A673 (cell line): Measurements from ENCODE around the gene PADI3. TPM values are rescaled to one million over a fixed set of nuclear protein-coding genes. Genes with fewer than 3 reads are reported as not detected.
A peak's percentile ranks its signal among the peaks of the same experiment; 100 is the strongest.

ENCODE experiments used
- BruUV-seq: library from RNA; stranded (reverse); fragments of 400-500 nt; replicated peaks from 2 replicates; lab custom pipeline; 2021; lab: Mats Ljungman, UMichigan
- CTCF ChIA-PET: fragments of 300-600 bp; sonication (Branson Sonifier 250); formaldehyde crosslinking; loops from one replicate; lab custom pipeline; 2022; ENCODE audit warnings: antibody characterized with exemption; lab: Charles Lee
- POLR2A ChIA-PET: fragments of 300-600 bp; sonication (Branson Sonifier 250); formaldehyde crosslinking; loops from one replicate; lab custom pipeline; 2022; ENCODE audit warnings: antibody characterized with exemption; ENCODE audit not compliant: low non-redundant PET; lab: Charles Lee
- DNase-seq: peaks from one replicate; pipeline ENCODE4 v3.0.0-alpha.2; 2015; ENCODE audit warnings: low spot score
- H3K27ac ChIP-seq: fragments of 200-600 bp; sonication (generic); 2 replicates; pipeline ENCODE4 v1.5.1; 2016; ENCODE audit warnings: mixed run types, low read depth, mild to moderate bottlenecking, mixed read lengths, antibody characterized with exemption, low read length; ENCODE audit not compliant: poor library complexity, severe bottlenecking
- H3K27me3 ChIP-seq: fragments of 200-600 bp; sonication (generic); replicated peaks from 2 replicates; pipeline ENCODE4 v1.6.1; 2017; ENCODE audit warnings: mixed run types, low read depth, mild to moderate bottlenecking, mixed read lengths, antibody characterized with exemption, low read length; ENCODE audit not compliant: insufficient read depth, poor library complexity
- H3K36me3 ChIP-seq: fragments of 200-600 bp; sonication (generic); 2 replicates; pipeline ENCODE4 v1.6.1; 2016; ENCODE audit warnings: mixed run types, mild to moderate bottlenecking, mixed read lengths, antibody characterized with exemption, low read length; ENCODE audit not compliant: insufficient read depth, poor library complexity, severe bottlenecking
- H3K4me1 ChIP-seq: fragments of 200-600 bp; sonication (generic); 2 replicates; pipeline ENCODE4 v1.6.1; 2017; ENCODE audit warnings: mixed run types, mild to moderate bottlenecking, mixed read lengths, antibody characterized with exemption, low read length; ENCODE audit not compliant: insufficient read depth, poor library complexity, severe bottlenecking
- H3K4me3 ChIP-seq: fragments of 200-600 bp; sonication (generic); 2 replicates; pipeline ENCODE4 v1.5.1; 2016; ENCODE audit warnings: low read depth, mixed run types, mild to moderate bottlenecking, mixed read lengths, low read length; ENCODE audit not compliant: poor library complexity, severe bottlenecking
- H3K9me3 ChIP-seq: fragments of 200-600 bp; sonication (generic); 2 replicates; pipeline ENCODE4 v1.6.1; 2016; ENCODE audit warnings: mixed run types, low read depth, mild to moderate bottlenecking, mixed read lengths, antibody characterized with exemption, low read length; ENCODE audit not compliant: poor library complexity, severe bottlenecking
- EZH2 ChIP-seq: fragments of 200-600 bp; sonication (generic); IDR thresholded peaks from 2 replicates; pipeline ENCODE4 v1.6.1; 2017; ENCODE audit warnings: borderline replicate concordance, low read depth, mild to moderate bottlenecking, mixed read lengths, antibody characterized with exemption, low read length; ENCODE audit not compliant: poor library complexity, severe bottlenecking
- intact Hi-C: fragments of 100-400 bp; cut with micrococcal nuclease; formaldehyde crosslinking; loops from one replicate; pipeline ENCODE4 v1.10.0; 2022; ENCODE audit not compliant: unreplicated experiment
- total RNA-seq: library from RNA; stranded (reverse); gene quantifications from 2 replicates; pipeline ENCODE4 v1.2.3, GENCODE V29; 2021
- TF ChIP-seq, protein P1 (sequence below): fragments of 300-800, 200-600 bp; sonication (generic); conservative IDR thresholded peaks from 2 replicates; pipeline ENCODE4 v1.5.1; 2017; ENCODE audit warnings: low read depth, mild to moderate bottlenecking, antibody characterized with exemption, low read length, moderate library complexity, mixed read lengths

PADI3 gene
- total RNA-seq, 1 experiment from 2014 or later: 0.26 TPM

DNA sequence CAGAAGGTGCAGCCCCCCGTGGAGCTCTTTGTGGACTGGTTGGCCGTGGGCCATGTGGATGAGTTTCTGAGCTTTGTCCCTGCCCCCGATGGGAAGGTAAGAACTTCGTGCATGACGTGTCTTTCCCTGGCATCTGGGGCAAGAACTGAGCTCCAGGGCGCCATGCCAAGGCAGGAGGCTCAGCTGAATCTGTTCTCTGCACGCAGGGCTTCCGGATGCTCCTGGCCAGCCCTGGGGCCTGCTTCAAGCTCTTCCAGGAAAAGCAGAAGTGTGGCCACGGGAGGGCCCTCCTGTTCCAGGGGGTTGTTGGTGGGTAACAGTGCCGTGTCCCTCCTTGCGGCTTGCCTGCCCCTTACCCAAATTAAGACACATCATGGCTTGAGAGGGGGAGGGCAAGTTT is 27.7 kb downstream of the PADI3 start:
- CTCF ChIA-PET: interaction anchor here (0.6 kb wide), 1 partner anchor 9 kb away, joined by 3 read pairs; no protein-coding TSS in a partner anchor

DNA sequence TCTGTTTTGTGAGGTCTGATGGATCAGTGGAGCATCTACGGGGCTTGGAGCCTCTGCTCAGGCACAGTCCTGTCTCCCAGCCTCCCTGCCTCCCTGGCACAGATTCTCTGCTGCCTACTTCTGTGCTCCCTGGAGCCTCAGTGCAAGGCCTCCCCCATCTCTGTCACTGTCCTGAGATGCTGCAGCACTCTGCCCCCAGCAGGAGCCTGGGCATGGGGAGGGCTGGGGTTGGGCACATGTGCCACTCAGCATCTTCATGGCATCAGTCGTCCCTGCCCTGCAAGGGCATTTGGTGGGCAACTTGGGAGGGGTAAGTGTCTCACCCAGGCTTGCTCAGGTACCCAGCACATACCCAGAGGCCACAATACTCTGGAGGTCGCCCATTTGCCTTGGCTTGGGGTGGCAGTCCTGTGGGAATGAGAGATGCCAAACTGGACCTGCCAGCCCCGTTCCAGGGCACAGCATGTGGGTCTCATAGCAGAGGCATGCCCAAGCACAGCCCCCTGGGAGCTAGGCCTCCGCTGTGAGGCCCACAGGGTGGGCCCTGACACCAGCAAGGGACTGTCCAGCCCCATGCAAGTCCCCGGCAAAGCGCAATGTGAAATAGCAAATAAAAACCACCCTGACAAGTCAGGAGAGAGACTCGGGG is 28.7 kb downstream of the PADI3 start:
- intact Hi-C loops: no loop called here
- CTCF ChIA-PET: interaction anchor here (0.7 kb wide), 1 partner anchor 326 kb away, joined by 3 read pairs; no protein-coding TSS in a partner anchor
- H3K27ac ChIP-seq: no peak overlapping the region
- H3K9me3 ChIP-seq: no peaks in the 10 kb centered on the region
- no peak overlapping the region for H3K4me3 ChIP-seq
- POLR2A ChIA-PET: no interaction called here
- H3K27me3 ChIP-seq: no peaks in the 10 kb centered on the region
- TF ChIP-seq EZH2: no peak
- TF ChIP-seq, protein P1, sequence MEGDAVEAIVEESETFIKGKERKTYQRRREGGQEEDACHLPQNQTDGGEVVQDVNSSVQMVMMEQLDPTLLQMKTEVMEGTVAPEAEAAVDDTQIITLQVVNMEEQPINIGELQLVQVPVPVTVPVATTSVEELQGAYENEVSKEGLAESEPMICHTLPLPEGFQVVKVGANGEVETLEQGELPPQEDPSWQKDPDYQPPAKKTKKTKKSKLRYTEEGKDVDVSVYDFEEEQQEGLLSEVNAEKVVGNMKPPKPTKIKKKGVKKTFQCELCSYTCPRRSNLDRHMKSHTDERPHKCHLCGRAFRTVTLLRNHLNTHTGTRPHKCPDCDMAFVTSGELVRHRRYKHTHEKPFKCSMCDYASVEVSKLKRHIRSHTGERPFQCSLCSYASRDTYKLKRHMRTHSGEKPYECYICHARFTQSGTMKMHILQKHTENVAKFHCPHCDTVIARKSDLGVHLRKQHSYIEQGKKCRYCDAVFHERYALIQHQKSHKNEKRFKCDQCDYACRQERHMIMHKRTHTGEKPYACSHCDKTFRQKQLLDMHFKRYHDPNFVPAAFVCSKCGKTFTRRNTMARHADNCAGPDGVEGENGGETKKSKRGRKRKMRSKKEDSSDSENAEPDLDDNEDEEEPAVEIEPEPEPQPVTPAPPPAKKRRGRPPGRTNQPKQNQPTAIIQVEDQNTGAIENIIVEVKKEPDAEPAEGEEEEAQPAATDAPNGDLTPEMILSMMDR: no peak
- no peaks in the 10 kb centered on the region for H3K36me3 ChIP-seq
- BruUV-seq: no TSS peak
- DNase-seq: no peak
- no peaks in the 10 kb centered on the region for H3K4me1 ChIP-seq

More for the DNA sequence above, 27.7 kb downstream of the PADI3 start:
- Histone ChIP-seq H3K27me3 (no peaks in the 10 kb centered on the region), H3K27ac (no peak overlapping the region), H3K36me3 (no peaks in the 10 kb centered on the region), H3K4me1 (no peaks in the 10 kb centered on the region), H3K4me3 (no peak overlapping the region), H3K9me3 (no peaks in the 10 kb centered on the region)
- intact Hi-C loops: no loop called here
- no peak for TF ChIP-seq EZH2
- TF ChIP-seq, protein P1: no peak
- POLR2A ChIA-PET: no interaction called here
- DNase-seq: peak; percentile 46
- BruUV-seq: no TSS peak

DNA sequence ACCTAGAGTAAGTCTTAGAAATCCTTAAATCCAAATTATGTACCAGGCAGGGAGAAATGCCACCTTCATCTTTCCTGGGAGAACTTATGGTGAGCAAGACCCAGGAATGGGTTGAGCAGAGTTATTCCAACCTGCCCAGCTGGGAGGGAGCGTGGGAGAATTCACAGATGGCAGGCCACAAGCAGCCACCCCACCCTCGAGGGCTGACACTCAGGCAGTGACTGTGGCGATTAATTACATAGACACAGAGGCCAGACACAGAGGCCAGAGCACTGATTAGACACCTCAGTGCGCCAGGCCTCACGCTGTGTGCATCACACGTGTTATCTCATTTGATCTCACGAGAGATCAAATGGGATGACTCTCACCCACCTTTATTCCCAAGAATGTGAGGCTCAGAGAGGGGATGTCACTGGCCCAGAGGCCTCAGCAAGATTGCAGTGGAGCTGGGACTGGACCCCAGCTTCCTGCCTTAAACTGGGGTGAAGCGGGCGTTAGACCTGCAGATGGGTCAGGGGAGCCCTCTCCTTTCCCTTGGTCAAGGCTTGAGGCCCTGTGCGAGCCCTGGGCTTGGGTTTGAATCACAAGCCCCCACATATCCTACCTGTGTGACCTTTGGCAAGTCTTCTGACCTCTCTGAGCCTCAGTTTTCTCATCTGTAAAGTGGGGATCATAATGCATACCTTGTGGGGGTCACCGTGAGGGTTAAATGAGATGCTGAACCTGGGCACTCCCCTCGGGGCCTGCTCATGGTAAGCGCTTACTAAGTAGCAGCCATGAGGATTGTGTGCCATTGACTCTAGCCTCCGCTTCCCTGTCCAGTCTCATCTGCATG is 30.3 kb downstream of the PADI3 start:
- no TSS peak for BruUV-seq
- Histone ChIP-seq H3K27me3 (no peaks in the 10 kb centered on the region), H3K4me3 (no peak overlapping the region), H3K36me3 (no peaks in the 10 kb centered on the region), H3K9me3 (no peaks in the 10 kb centered on the region), H3K27ac (no peak overlapping the region), H3K4me1 (no peaks in the 10 kb centered on the region)
- intact Hi-C loops: no loop called here
- DNase-seq: no peak
- ChIA-PET POLR2A (no interaction called here), CTCF (no interaction called here)
- TF ChIP-seq, protein P1: no peak
- no peak for TF ChIP-seq EZH2
